ENCODE data around the gene FBF1. TPM values are rescaled to one million over a fixed set of nuclear protein-coding genes. Genes with fewer than 3 reads are reported as not detected.
"Not testable (repeated sequence)": the region's sequence is repeated elsewhere in the genome, so short reads cannot be mapped to it uniquely, and the experiment has no call there.

FBF1 gene
- total RNA-seq, 4 donors from 2014 or later, result 41.7 to 49.7 (median 43.4) TPM

GRCh38 chr17:75869282-75870141 lies 71.3 kb downstream of the FBF1 start:
- peaks cover 0 to under 1% of the 10 kb centered on the region in 2 donors for H3K36me3 ChIP-seq
- H3K4me3 ChIP-seq (replicated peaks in 1 of 3), result no peak overlapping the region
- no peak for TF ChIP-seq POLR2A (IDR thresholded peaks at IDR 0.05)
- no peak for TF ChIP-seq CTCF (IDR thresholded peaks at IDR 0.05)
- DNase-seq, result no peak
- H3K27me3 ChIP-seq, result no peaks in the 10 kb centered on the region
- intact Hi-C loops (cut with DNase I), result no loop called here
- H3K27ac ChIP-seq, result peak overlapping the region; percentile 41 to 74 (median 71)
- WGBS, 2 donors, result 45 to 68% methylated on average over 15 to 23 of the region's 23 CpGs
- peaks cover 14 to 40% of the 10 kb centered on the region in 2 donors for H3K4me1 ChIP-seq
- H3K9me3 ChIP-seq, result no peaks in the 10 kb centered on the region

GRCh38 chr17:75868730-75869281 lies 72.0 kb downstream of the FBF1 start:
- WGBS, 2 donors, result 90 to 91% methylated on average over 12 of the region's 12 CpGs
- H3K4me1 ChIP-seq, result peaks cover 14 to 38% of the 10 kb centered on the region in 2 donors
- H3K9me3 ChIP-seq; DNase-seq; H3K36me3 ChIP-seq; H3K27me3 ChIP-seq; H3K4me3 ChIP-seq (replicated peaks in 1 of 3); intact Hi-C loops (cut with DNase I): not testable (repeated sequence)
- peak overlapping the region in 2 of 3 donors; percentile 71 to 74 for H3K27ac ChIP-seq

GRCh38 chr17:75865404-75866188 lies 75.2 kb downstream of the FBF1 start:
- H3K27ac ChIP-seq; H3K4me3 ChIP-seq (replicated peaks in 1 of 3); H3K36me3 ChIP-seq; intact Hi-C loops (cut with DNase I); H3K27me3 ChIP-seq; H3K9me3 ChIP-seq; DNase-seq: not testable (repeated sequence)
- peaks cover 0 to 17% of the 10 kb centered on the region in 2 donors for H3K4me1 ChIP-seq
- WGBS, 2 donors, result 82 to 84% methylated on average over 17 of the region's 17 CpGs

- H3K36me3 ChIP-seq; H3K4me3 ChIP-seq (replicated peaks in 1 of 3); intact Hi-C loops (cut with DNase I); DNase-seq; H3K27me3 ChIP-seq; H3K9me3 ChIP-seq: not testable (repeated sequence)
- Histone ChIP-seq H3K27ac (peak overlapping the region in 2 of 3 donors; percentile 12 to 26), H3K4me1 (peaks cover 0 to 17% of the 10 kb centered on the region in 2 donors)
- WGBS, 2 donors, result 84 to 85% methylated on average over 4 of the region's 4 CpGs
Measured at GRCh38 chr17:75864887-75865286, 76.0 kb downstream of the FBF1 start.

GRCh38 chr17:75864448-75864871 lies 76.4 kb downstream of the FBF1 start:
- no peaks in the 10 kb centered on the region for H3K27me3 ChIP-seq
- no peak for TF ChIP-seq CTCF (IDR thresholded peaks at IDR 0.05)
- no peak for TF ChIP-seq POLR2A (IDR thresholded peaks at IDR 0.05)
- no peak overlapping the region for H3K4me3 ChIP-seq (replicated peaks in 1 of 3)
- H3K9me3 ChIP-seq, result no peaks in the 10 kb centered on the region
- peak overlapping the region in 2 of 3 donors; percentile 12 to 26 for H3K27ac ChIP-seq
- H3K36me3 ChIP-seq, result no peaks in the 10 kb centered on the region
- no peak for DNase-seq
- WGBS, 2 donors, result 30 to 53% methylated on average over 5 to 8 of the region's 8 CpGs
- intact Hi-C loops (cut with DNase I), result no loop called here
- peaks cover 0 to 13% of the 10 kb centered on the region in 2 donors for H3K4me1 ChIP-seq

GRCh38 chr17:75861927-75862317 lies 78.9 kb downstream of the FBF1 start:
- Histone ChIP-seq H3K4me1 (peaks cover 0 to 8% of the 10 kb centered on the region in 2 donors), H3K9me3 (no peaks in the 10 kb centered on the region), H3K27me3 (no peaks in the 10 kb centered on the region), H3K36me3 (no peaks in the 10 kb centered on the region), H3K27ac (no peak overlapping the region), H3K4me3 (replicated peaks in 1 of 3) (no peak overlapping the region)
- no peak for DNase-seq
- 87 to 89% methylated on average over 9 of the region's 9 CpGs for WGBS, 2 donors
- TF ChIP-seq CTCF (IDR thresholded peaks at IDR 0.05) (no peak), POLR2A (IDR thresholded peaks at IDR 0.05) (no peak)
- intact Hi-C loops (cut with DNase I), result no loop called here

Other genes with a start within 250 kb of the FBF1 start
- 10 to 100 TPM; 19.7 to 27.3 (median 23.1) TPM for gene ITGB4, start 219.6 kb downstream of the FBF1 start, total RNA-seq
- 10 to 100 TPM; 15.4 to 28.5 (median 24.9) TPM for gene GALK1, start 175.8 kb downstream of the FBF1 start, total RNA-seq
- 10 to 100 TPM; 32.5 to 61.4 (median 47.9) TPM for gene UNK, start 156.2 kb downstream of the FBF1 start, total RNA-seq
- gene UNC13D, start 96.6 kb downstream of the FBF1 start, total RNA-seq, result 1 to 10 TPM; 4.0 to 8.1 (median 5.2) TPM
- gene WBP2, start 85.7 kb downstream of the FBF1 start, total RNA-seq, result 10 to 100 TPM; 41.8 to 64.5 (median 53.5) TPM
- 10 to 100 TPM; 14.7 to 27.8 (median 19.7) TPM for gene TRIM47, start 62.5 kb downstream of the FBF1 start, total RNA-seq
- 10 to 100 TPM; 23.0 to 39.4 (median 31.8) TPM for gene TRIM65, start 44.1 kb downstream of the FBF1 start, total RNA-seq
- 10 to 100 TPM; 34.8 to 60.6 (median 50.3) TPM for gene MRPL38, start 36.2 kb downstream of the FBF1 start, total RNA-seq
- gene ACOX1, start 38.1 kb upstream of the FBF1 start, total RNA-seq, result 100 to 1,000 TPM in 1 of 4 donors, 10 to 100 TPM in 3; 59.6 to 102 (median 75.5) TPM
- 10 to 100 TPM in 3 of 4 donors, 1 to 10 TPM in 1; 9.5 to 24.2 (median 15.3) TPM for gene TEN1, start 38.2 kb upstream of the FBF1 start, total RNA-seq
- gene CDK3, start 59.8 kb upstream of the FBF1 start, total RNA-seq, result 1 to 10 TPM; 3.1 to 9.7 (median 9.3) TPM
- gene EVPL, start 86.3 kb upstream of the FBF1 start, total RNA-seq, result 10 to 100 TPM; 14.8 to 33.4 (median 23.3) TPM
- 10 to 100 TPM; 48.2 to 67.0 (median 54.5) TPM for gene SRP68, start 131.5 kb upstream of the FBF1 start, total RNA-seq
- gene GALR2, start 133.7 kb upstream of the FBF1 start, total RNA-seq, result not detected
- 1 to 10 TPM in 1 of 4 donors, not detected in 3; 2.2 TPM for gene ZACN, start 138.1 kb upstream of the FBF1 start, total RNA-seq
- gene EXOC7, start 162.7 kb upstream of the FBF1 start, total RNA-seq, result 100 to 1,000 TPM in 3 of 4 donors, 10 to 100 TPM in 1; 97.8 to 131 (median 115) TPM
- 1 to 10 TPM; 1.1 to 6.5 (median 5.7) TPM for gene FOXJ1, start 200.2 kb upstream of the FBF1 start, total RNA-seq

All from thyroid gland (tissue), 4 donors.